Activated naive CD4-positive, alpha-beta T cell (primary cell): ENCODE results near the gene KLF9.

Experiments
- DNase-seq, 4 experiments: peaks; one replicate each; lab custom pipeline; 2025; lab: John Stamatoyannopoulos, UW

The KLF9 gene

DNA sequence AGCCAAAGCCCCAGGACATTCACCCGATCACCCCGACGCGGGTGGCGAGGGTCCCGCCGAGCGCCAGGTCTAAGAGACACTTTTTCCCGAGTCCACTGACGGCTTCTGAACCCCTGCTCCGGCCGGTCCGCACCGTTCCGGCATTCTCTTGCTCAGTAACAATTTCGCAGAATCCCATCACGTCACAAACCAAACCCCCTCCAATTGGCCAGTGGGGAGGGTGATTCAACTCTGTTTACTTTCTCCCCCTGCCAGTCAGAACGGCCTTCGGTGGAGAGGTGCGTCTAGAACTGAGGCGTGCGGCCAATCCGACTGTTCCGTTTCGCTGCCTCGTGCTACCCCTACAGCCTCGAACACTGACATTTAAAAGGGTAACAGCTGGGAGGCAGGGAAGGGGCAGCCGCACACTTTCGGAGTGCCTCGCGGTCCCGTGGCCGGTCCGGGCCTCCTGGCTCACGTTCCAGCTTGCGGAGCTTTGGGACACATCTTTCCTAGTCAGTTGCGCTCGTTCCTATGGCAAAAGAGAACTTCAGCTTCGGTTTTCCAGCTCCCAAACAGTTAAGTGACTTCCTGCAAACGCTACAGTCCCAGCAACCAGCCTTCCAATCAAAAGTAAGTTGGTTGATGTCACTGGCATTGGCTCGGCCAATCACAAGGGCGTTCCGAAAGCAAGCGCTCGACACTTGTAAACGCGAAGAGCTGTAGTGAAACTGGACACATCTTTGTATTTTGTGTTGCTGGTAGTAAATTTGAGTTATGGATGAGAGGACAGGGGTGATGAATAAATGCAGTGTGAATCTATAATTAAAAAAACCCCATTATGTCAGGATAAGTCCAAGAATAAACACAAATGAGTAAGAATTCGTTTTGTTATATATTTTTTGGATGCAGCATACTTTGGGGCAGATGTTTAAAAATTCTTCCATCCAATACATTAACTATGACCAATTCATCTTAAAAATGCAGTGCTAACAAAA, at the start of gene KLF9:
Gene KLF9 (minus strand): TSS at position 859 of the 977 bp plus-strand sequence. CDS start 1,294 bp downstream, outside the sequence.
- DNase-seq = peak; percentile 51 to 81 (median 77)

- DNase-seq = no peak
These were observed 49.4 kb upstream of the KLF9 start for GRCh38 chr9:70463877-70464276.

- DNase-seq = no peak
These were observed 47.8 kb upstream of the KLF9 start for GRCh38 chr9:70462300-70462699.

GRCh38 chr9:70457235-70457634, 42.8 kb upstream of the KLF9 start:
- no peak for DNase-seq

- no peak for DNase-seq
These were observed 41.7 kb upstream of the KLF9 start for GRCh38 chr9:70455993-70456704.

- no peak for DNase-seq
These were observed 37.9 kb upstream of the KLF9 start for GRCh38 chr9:70452365-70452764.

DNA sequence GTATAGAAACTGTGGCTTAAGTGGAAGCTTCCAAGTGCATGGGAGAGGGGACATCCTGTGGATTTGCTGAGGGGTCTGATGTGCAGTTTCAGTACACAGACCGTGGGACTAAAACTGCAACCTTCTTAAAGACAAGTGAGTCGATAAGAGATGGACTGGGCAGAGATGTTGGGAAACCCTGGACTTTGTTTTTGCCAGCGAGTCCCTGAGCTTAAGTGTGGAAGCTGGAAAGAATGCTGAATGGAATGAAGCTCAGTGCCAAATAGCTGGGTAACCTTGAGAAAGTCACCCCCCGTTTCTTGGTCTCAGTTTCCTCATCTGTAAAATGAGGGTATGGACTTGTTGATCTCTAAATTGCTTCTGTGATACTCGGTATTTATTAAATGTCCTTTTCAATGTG, 37.3 kb upstream of the KLF9 start:
- no peak for DNase-seq

DNA sequence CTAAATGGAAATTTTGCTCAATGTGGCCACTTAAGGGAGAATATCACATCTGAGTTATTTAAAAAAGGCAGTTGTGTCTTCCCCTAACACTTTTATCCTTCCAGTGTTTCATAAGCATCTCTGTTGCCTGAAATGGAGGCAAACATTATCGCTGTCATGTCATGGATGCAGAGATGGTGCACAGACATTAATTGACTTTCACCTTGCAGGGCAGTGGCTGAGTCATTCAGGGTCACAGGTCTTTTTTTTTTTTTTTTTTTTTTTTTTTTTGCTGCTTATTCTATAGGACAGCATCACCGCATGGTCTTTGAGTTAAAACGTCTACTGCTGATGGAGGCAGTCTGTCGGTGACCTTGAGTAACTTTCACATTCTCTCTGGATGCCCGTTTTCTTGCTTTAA, 36.3 kb upstream of the KLF9 start:
- no peak for DNase-seq

- no peak for DNase-seq
These were observed 35.0 kb upstream of the KLF9 start for GRCh38 chr9:70449461-70449860.

DNA sequence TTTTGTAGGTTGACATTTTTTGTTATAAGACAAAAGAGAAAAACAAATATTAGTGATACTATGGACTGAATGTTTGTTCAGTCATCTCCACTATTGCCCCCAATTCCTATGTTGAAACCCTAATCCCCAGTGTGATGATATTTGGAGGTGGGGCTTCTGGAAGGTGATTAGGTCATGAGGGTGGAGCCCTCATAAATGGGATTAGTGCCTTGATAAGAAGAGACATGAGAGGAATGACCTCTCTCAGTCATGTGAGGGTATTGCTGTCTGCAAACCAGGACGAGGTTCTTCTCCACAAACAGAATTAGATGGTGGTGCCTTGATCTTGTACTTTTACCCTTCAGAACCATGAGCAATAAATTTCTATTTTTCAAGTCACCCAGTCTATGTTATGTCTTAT, 34.5 kb upstream of the KLF9 start:
- no peak for DNase-seq

DNA sequence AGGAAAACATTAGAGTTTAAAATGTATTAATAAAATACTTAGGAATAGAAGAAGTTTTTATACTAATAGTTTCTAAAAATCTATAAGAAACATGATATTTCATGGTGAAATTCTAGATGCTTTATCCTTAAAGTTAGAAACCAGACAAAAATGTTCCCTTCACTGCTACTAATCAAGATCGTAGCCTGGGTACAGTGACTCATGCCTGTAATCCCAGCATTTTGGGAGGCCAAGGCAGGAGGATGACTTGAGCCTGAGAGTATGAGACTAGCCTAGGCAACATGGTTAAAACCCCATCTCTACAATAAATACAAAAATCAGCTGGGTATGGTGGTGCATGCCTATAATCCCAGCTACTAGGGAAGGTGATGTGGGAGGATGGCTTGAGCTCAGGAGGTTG, 30.4 kb upstream of the KLF9 start:
- no peak for DNase-seq

DNA sequence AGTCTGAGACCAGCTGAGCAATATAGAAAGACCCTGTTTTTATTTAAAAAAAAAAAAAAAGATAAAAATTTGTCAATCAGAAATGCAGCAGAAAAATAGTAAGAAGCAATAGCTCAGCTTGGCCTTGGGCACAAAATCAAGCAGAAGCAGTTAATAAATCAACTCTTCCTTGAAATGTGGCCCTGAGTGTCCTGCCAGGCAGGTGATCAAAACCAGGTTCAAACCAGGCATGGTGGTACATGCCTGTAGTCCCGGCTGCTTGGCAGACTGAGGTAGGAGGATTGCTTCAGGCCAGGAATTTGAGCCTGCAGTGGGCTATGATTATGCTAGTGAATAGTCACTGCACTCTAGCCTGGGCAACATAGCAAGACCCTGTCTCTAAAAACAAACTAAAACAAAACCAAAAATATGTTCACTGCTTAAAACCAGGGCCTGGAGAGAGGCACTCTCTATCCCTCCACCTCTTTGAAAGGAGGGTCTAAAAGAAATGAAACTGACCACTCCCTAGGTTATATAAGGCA, 27.9 kb upstream of the KLF9 start:
- no peak for DNase-seq

DNA sequence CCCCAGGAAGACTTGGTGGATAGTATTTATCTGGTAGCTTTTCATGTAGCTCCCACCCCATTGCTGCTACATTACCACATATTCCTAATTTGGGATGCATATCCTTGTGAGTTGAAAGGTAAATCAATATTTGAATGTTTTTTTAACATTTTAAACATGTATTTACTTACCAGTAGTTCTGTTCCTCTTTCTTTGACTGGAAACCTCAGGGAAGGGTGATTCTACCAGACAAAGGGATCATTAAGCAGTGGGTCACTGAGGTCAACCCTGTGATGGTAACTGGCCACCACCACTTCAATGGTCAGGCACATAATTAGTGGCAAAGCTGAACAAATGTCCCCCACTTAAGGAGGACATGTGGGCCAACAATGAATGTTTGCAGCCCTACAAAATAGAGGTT, 27.2 kb upstream of the KLF9 start:
- no peak for DNase-seq

- DNase-seq = no peak
These were observed 25.7 kb upstream of the KLF9 start for GRCh38 chr9:70439991-70440706.

GRCh38 chr9:70438341-70438928, 24.0 kb upstream of the KLF9 start:
- no peak for DNase-seq

DNA sequence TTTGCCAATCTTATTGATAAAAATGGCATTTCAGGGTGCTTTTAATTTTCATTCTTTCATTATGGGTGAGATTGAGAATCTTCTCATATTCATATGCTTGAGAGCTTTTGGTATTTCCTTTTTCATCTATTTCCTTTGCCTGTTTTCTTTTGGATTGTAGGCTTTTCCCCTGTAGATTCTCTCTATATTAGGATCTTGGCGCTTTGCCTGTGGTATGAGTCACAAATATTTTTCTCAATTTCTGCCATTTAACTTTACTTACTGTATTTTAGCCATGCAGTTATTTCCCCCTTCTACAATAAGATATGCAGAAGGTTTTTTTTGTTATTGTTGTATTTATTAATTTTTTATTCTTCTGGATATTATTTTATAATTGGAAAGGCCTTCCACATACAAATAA, 21.5 kb upstream of the KLF9 start:
- no peak for DNase-seq

DNA sequence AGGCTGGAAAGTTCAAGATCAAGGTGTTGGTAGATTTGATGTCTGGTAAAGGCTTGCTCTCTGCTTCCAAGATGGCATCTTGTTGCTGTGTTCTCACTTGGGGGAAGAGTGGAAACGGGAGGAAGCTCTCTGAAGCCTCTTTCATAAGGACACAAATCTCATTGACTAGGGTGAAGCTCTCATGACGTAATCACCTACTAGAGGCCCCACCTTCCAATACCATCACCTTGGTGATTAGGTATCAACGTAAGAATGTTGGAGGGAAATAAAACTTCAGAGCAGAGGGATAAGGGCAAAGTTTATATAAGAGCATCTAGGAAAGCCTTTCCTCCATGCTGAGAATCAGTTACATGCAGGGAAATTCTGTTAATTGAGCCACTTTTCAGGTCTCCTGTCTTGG, 15.4 kb upstream of the KLF9 start:
- no peak for DNase-seq

DNA sequence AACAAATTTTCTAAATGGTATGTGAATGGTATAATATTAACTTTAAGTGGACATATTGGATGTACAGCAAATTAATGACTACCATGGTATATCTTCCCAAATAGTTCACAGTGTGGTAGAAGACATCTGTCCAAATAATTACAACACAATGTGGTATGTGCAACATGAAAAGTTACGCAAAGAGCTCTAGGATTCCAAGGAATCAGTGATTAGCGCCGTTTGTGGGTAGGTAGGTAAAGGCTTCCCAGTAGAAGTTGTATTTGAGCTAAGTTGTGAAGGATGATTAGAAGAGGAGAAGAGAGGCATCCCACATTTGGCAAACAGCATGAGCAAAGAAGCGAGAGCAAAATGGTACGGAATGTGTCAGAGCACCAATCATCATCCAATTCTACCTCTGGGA, 14.3 kb upstream of the KLF9 start:
- no peak for DNase-seq

GRCh38 chr9:70427161-70427945, 12.9 kb upstream of the KLF9 start:
- no peak for DNase-seq

GRCh38 chr9:70425192-70425591, 10.7 kb upstream of the KLF9 start:
- no peak for DNase-seq
